GM18511 (cell line): Measurements from ENCODE around the gene DNMT1.

Experiments used
- ATAC-seq: cut with Tn5 transposase; IDR thresholded peaks from one replicate; pipeline ENCODE4 v1.9.1; 2021; ENCODE audit warnings: mild to moderate bottlenecking, moderate library complexity; ENCODE audit not compliant: unreplicated experiment

DNMT1 gene

DNA sequence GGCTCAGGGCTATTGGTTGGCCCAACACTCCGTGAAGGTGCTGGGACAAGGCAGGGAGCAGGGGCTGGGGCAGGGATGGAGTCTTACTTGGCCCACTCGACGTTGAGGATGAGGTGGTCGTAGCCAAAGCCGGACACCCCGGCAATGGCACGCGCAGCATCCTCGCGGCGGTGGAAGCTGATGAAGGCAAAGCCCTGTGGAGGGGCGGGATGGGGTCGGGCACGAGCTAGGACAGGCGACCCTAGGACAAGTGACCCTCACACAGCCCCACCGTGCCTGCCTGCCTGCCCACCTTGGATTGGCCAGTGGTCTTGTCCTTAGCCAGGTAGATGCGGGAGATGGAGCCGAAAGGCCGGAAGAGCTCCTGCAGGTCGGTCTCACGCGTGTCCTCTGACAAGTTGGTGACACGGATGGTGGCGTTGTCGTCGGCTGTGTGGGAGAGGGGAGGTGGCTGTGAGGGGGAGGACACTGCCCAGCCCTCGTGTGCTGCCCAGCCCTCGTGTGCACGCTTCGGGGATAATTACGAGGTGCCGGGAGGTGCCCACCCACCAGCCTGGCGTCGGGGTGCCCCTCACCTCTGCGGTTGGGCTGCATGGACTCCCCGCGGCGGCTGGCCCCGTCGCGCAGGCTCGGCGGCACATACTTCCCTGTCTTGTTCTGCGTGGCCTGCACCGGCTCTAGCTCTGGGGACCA lies 79.2 kb downstream of the DNMT1 start:
- ATAC-seq = no peak

DNA sequence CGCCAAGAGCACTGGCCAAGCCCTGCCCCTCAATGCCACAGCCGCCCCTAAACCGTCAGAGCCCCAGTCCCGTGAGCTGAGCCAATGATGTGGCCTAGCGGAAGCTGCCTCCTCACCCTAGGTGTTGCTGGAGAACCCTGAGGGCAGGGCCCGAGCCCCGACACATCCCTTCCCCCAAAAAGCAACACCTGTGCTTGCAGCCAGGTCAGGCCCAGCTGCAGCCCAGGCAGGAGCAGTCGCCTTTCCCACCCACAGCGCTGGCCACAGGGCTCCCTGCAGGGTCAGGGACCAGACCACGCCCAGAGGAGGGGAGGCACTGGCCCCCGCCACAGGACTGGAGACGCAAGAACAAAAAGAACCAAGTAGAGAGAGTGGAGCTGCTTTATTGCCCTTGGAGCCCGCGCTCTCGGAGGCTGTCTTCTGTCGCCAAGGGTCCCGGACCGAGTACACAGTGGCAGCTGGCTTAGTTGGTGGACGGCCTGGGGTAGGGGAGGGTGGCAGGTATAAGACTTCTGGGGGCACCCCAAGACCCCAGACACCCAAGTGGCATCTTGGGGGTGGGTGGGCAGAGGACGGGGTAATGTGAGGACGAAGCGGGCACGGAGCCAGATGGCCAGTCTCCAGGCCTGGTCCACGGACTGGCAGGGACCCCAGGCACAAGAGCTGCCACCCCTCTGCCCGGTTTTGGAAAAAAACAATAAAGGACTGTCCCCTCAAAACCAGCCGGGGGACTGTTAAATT lies 79.9 kb downstream of the DNMT1 start:
- no peak for ATAC-seq

- ATAC-seq = no peak
Measured at GRCh38 chr19:10113964-10114650, 80.6 kb downstream of the DNMT1 start.

GRCh38 chr19:10113592-10113963 lies 81.2 kb downstream of the DNMT1 start:
- ATAC-seq = no peak

GRCh38 chr19:10112895-10113591 lies 81.7 kb downstream of the DNMT1 start:
- ATAC-seq = peak; percentile 50

DNA sequence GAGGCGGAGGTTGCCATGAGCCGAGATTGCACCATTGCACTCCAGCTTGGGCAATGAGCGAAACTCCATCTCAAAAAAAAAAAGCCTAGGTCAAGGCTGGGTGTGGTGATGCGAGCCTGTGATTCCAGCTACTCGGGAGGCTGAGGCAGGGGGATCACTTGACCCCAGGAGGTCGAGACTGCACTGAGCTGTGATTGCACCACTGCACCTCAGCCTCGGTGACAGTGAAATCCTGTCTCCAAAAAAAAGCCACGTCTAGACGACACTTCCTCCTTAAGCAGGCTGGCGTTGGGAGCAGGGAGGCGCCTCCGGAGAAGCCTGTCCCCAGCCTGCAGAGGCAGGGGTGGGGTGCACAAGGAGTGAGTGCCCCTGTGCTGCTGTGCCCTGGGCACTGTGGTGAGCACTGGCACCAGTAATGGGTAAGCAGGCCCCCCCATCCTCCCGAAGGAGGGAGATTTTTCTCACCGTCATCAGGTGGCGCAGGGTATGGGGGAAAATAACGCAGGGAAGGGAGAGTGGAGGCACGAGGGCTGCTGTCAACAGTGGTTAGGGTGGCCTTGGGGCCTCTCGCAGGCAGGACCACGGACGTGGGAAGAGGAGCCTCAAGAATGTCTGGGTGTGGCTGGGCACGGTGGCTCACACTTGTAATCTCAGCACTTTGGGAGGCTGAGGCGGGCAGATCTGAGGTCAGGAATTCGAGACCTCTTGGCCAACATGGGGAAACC lies 82.6 kb downstream of the DNMT1 start:
- ATAC-seq = no peak

GRCh38 chr19:10111405-10111811 lies 83.3 kb downstream of the DNMT1 start, which contains the start of gene P2RY11:
Gene P2RY11 (plus strand): TSS chr19:10111693. CDS start chr19:10111722, 29 bp downstream.
- peak; percentile 42 for ATAC-seq

GRCh38 chr19:10110972-10111317 lies 83.8 kb downstream of the DNMT1 start:
- ATAC-seq = no peak

DNA sequence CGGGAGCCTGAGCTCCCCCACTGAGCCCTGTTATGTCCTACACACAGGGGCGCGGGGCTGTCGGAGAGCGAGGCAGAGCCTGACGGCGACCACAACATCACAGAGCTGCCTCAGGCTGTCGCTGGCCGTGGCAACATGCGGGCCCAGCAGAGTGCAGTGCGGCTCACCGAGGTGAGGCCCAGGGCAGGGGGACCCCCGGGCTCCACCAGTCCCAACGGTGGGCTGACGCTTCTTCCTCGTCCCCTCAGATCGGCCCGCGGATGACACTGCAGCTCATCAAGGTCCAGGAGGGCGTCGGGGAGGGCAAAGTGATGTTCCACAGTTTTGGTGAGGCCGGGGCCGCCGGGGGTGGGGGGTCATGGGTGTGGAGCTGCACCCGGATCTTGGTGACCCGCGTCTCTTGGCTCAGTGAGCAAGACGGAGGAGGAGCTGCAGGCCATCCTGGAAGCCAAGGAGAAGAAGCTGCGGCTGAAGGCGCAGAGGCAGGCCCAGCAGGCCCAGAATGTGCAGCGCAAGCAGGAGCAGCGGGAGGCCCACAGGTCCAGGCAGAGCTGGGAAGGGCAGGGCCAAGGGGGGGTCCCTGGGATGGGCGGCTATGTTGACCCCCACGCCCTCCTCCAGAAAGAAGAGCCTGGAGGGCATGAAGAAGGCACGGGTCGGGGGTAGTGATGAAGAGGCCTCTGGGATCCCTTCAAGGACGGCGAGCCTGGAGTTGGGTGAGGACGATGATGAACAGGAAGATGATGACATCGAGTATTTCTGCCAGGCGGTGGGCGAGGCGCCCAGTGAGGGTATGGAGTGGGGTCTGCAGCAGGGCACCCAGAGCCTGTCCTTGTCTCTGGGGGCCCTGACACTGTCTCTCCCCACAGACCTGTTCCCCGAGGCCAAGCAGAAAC lies 84.4 kb downstream of the DNMT1 start:
- no peak for ATAC-seq

- ATAC-seq = no peak
Measured at GRCh38 chr19:10109528-10109927, 85.2 kb downstream of the DNMT1 start.

DNA sequence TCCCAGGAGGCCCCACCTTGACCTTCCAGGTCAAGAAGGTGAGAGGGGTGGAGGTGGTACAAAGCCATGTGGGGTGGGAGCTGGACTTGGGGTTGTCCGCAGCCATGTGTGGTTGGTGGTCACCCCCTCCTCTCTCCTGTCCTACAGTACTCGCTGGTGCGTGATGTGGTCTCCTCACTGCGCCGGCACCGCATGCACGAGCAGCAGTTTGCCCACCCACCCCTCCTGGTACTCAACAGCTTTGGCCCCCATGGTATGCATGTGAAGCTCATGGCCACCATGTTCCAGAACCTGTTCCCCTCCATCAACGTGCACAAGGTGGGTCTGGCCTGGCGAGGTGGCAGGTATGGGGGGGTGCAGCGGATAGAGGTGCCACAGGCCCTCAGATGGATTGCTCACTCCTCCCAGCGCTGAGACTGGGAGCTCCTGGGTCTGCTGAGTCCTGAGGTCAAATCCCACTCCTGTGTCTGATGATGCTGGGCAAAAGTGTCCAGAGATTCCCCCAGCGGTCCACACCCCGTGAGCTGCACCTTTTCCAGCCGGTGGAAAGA lies 86.9 kb downstream of the DNMT1 start:
- ATAC-seq = no peak

DNA sequence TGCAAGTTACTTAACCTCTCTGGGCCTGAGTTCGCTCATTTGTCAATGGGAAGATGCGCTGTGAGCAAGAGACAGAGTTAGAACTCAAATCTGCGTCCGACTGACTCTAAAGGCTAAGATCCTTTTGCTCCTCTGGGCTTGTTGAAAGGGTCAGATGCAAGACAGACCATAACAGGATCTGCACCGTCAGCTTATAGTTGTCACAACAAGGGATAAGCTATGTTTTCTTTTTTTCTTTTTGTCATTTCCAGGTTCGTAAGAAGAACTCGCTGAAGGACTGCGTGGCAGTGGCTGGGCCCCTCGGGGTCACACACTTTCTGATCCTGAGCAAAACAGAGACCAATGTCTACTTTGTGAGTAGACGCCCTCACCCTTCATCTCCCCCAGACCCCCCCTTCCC lies 87.5 kb downstream of the DNMT1 start:
- no peak for ATAC-seq

- ATAC-seq = peak; percentile 51
Measured at GRCh38 chr19:10106100-10106936, 88.4 kb downstream of the DNMT1 start, which contains the start of gene PPAN. Gene PPAN (plus strand): TSS chr19:10106362. CDS start chr19:10106395, 33 bp downstream.

GRCh38 chr19:10105509-10106099 lies 89.1 kb downstream of the DNMT1 start:
- peak; percentile 23 for ATAC-seq

DNA sequence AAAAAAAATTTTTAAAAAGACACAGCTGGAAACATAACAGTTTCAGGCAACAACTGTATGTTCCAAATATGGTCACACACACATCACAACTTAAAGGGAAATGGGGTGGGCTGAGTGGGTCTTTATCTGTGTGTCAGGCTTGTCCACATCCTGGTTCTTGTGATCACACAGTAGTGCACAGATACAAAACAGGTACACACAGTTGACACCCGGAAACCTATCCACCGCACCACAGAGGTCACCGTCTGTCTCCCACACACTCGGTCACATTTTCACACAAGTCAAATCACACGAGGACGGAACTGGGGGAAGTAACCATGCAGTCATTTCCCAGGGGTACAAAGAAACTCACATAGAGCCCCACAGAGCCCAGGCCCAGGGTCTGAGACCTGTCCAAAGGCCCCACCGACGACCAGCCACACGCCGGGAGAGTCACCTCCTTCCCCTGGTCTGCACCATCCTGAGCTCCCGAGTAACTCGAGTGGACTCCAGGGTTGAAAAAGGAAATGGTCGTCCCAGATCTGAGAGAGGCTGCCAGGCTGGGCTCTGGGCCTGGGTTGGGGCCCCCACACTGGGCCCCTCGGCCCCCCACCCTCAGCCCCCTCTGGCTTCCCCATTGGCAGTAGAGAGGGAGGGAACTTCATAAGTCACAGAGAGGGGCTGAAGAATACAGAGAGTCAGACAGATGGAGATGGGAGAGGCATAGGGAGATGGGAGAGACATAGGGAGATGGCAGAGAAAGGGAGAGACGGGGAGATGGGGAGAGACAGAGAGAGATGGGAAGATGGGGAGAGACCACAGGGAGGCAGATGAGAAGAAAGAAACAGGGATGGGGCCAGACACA lies 89.9 kb downstream of the DNMT1 start:
- ATAC-seq = peak; percentile 37

GRCh38 chr19:10104130-10104513 lies 90.6 kb downstream of the DNMT1 start:
- ATAC-seq = no peak

GRCh38 chr19:10102787-10103236 lies 91.9 kb downstream of the DNMT1 start:
- peak; percentile 34 for ATAC-seq
